DND-41 (cell line): ENCODE data around the gene EPS15.
"Not testable (repeated sequence)": the region's sequence is repeated elsewhere in the genome, so short reads cannot be mapped to it uniquely, and the experiment has no call there.

Source experiments
- EZH2 ChIP-seq: IDR thresholded peaks from 3 replicates; pipeline ENCODE4 v1.6.1; 2012; ENCODE audit warnings: borderline replicate concordance, low read depth, mild to moderate bottlenecking, moderate library complexity, low read length, inconsistent platforms; ENCODE audit not compliant: severe bottlenecking
- TF ChIP-seq, protein P1 (sequence below): IDR thresholded peaks from 2 replicates; pipeline ENCODE4 v1.5.1; 2012; ENCODE audit warnings: borderline replicate concordance, low read length, moderate library complexity, mild to moderate bottlenecking; ENCODE audit not compliant: poor library complexity, severe bottlenecking; ENCODE audit errors: extremely low read depth

DNA sequence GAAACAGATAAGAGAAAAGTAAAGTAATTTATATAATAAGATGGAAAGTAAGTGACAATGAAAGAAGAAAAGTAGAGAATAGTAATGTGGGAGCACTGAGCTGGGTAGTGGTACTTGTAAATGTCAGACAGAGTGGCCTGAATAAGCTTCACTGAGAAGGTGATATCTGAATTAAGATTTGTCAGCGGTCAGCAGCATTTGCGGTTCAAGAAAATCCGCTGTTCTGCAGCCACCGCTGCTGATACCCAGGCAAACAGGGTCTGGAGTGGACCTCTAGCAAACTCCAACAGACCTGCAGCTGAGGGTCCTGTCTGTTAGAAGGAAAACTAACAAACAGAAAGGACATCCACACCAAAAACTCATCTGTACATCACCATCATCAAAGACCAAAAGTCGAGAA lies 132.8 kb downstream of the EPS15 start:
- TF ChIP-seq, protein P1, sequence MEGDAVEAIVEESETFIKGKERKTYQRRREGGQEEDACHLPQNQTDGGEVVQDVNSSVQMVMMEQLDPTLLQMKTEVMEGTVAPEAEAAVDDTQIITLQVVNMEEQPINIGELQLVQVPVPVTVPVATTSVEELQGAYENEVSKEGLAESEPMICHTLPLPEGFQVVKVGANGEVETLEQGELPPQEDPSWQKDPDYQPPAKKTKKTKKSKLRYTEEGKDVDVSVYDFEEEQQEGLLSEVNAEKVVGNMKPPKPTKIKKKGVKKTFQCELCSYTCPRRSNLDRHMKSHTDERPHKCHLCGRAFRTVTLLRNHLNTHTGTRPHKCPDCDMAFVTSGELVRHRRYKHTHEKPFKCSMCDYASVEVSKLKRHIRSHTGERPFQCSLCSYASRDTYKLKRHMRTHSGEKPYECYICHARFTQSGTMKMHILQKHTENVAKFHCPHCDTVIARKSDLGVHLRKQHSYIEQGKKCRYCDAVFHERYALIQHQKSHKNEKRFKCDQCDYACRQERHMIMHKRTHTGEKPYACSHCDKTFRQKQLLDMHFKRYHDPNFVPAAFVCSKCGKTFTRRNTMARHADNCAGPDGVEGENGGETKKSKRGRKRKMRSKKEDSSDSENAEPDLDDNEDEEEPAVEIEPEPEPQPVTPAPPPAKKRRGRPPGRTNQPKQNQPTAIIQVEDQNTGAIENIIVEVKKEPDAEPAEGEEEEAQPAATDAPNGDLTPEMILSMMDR = not testable (repeated sequence)
- not testable (repeated sequence) for TF ChIP-seq EZH2
